ENCODE measurements around the gene ZNF556.

Gene ZNF556

DNA sequence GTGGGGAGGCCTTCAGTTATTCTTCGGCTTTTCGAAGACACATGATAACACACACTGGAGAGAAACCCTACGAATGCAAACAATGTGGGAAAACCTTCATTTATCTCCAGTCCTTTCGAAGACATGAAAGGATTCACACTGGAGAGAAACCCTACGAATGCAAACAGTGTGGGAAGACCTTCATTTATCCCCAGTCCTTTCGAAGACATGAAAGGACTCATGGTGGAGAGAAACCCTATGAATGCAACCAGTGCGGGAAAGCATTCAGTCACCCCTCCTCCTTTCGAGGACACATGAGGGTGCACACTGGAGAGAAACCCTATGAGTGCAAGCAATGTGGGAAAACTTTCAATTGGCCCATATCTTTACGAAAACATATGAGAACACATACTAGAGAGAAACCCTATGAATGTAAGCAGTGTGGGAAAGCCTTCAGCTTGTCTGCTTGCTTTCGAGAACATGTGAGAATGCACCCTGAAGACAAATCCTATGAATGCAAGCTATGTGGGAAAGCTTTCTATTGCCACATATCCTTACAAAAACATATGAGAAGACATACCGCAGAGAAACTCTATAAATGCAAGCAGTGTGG lies 14.0 kb upstream of the ZNF556 start:
- TF ChIP-seq, protein P1, sequence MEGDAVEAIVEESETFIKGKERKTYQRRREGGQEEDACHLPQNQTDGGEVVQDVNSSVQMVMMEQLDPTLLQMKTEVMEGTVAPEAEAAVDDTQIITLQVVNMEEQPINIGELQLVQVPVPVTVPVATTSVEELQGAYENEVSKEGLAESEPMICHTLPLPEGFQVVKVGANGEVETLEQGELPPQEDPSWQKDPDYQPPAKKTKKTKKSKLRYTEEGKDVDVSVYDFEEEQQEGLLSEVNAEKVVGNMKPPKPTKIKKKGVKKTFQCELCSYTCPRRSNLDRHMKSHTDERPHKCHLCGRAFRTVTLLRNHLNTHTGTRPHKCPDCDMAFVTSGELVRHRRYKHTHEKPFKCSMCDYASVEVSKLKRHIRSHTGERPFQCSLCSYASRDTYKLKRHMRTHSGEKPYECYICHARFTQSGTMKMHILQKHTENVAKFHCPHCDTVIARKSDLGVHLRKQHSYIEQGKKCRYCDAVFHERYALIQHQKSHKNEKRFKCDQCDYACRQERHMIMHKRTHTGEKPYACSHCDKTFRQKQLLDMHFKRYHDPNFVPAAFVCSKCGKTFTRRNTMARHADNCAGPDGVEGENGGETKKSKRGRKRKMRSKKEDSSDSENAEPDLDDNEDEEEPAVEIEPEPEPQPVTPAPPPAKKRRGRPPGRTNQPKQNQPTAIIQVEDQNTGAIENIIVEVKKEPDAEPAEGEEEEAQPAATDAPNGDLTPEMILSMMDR (IDR thresholded peaks at IDR 0.05; ENCODE audit: low read depth, low read length) = no peak
- H3K4me3 ChIP-seq (ENCODE audit: low read depth, low read length) = no peak overlapping the region
- in situ Hi-C loops (cut with HindIII; ENCODE audit: low sequenced_read_pairs) = no loop called here
- no peak for DNase-seq (ENCODE audit: low read depth, low spot score)

DNA sequence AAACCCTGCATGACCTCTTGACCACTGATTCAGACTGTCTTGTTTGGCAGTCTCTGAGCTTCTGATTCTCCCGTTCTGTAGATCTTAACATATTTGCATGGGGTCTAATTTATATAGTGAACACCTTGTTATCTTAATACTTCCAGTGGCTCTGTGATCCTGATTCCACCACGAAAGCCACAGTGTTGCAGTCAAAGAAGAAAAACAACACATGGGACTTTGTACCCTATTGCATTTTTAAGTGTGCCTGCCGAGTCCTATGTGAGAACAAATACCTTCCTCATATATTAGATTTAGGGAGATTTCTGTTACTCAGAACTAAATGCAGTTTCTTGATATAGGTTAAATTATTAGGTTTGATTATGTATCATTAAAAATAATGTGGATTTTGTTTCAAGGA lies 12.3 kb upstream of the ZNF556 start:
- TF ChIP-seq, protein P1 (IDR thresholded peaks at IDR 0.05; ENCODE audit: low read depth, low read length) = no peak

DNA sequence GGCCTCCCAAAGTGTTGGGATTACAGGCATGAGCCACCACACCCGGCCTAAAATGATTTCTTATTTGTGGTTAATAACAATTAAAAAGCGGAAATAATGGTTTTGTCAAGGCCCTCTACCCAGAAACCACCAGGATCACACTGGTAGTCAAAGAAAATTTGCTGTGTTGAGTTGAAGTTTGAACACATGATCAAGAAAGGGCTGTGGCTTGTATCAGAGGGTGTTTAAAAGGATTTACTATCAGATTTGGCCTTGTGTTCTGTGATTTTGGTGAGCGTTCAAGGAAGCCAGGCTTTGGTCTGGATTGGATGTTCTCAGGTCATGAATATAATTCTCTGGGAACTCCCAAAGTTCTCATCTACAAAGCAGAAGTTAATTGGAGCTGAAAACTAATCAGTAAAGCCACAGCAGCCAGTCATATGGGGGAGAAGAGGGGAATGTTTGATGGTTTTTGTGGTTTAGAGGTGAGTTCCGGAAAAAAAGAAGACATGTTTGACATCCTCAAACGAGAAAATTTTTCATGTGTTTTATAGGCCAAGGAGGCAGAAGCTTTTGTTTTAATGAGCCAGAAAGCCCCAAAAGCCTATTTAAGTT lies 10.6 kb upstream of the ZNF556 start:
- in situ Hi-C loops (cut with HindIII; ENCODE audit: low sequenced_read_pairs) = no loop called here
- no peak for DNase-seq (ENCODE audit: low read depth, low spot score)
- H3K4me3 ChIP-seq (ENCODE audit: low read depth, low read length) = no peak overlapping the region
- TF ChIP-seq, protein P1 (IDR thresholded peaks at IDR 0.05; ENCODE audit: low read depth, low read length) = no peak

More for the DNA sequence above, 12.3 kb upstream of the ZNF556 start:
- no peak for DNase-seq (ENCODE audit: low read depth, low spot score)
- no peak overlapping the region for H3K4me3 ChIP-seq (ENCODE audit: low read depth, low read length)
- in situ Hi-C loops (cut with HindIII; ENCODE audit: low sequenced_read_pairs) = no loop called here

DNA sequence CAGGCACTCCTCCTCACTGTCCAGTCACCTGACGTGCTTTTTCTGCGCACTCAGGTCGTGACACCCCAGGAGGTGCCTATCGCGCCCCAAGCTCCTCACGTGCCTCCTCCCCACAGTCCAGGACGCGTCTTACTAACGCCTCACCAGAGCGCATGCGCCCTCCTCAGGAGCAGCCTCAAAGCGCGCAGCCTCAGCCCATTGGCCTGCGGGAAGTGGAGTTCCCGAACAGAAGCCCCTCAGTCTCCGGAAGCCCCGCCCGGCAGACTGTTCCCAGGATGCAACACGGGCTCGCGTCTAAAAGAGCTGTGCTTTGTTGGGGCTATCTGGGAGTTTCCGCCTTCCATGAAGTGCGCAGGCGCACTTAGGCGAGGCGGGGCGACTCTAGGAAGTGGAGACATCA lies 8.3 kb upstream of the ZNF556 start:
- no peak for DNase-seq (ENCODE audit: low read depth, low spot score)
- TF ChIP-seq, protein P1 (IDR thresholded peaks at IDR 0.05; ENCODE audit: low read depth, low read length) = no peak
- in situ Hi-C loops (cut with HindIII; ENCODE audit: low sequenced_read_pairs) = no loop called here
- no peak overlapping the region for H3K4me3 ChIP-seq (ENCODE audit: low read depth, low read length)

DNA sequence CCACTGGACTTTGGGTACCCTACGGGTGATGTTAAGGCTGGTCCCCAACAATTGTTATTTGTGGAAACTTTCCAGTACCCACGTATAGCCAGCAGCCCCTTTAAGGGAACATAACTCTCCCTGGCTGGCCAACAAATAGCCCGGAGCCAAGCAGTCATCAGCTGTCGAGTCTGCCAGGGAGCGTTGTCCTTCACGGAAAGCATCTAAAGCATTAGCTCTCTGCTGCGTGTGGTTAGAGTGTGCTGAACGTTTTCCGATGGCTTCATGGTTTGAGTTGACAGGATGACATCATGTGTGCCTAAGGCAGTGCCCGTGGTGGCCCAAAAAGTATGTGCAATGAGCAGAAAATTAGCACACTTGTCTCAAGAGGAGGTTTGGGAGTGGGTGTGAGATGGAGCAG lies 3.3 kb upstream of the ZNF556 start:
- TF ChIP-seq, protein P1 (IDR thresholded peaks at IDR 0.05; ENCODE audit: low read depth, low read length) = no peak
- H3K4me3 ChIP-seq (ENCODE audit: low read depth, low read length) = no peak overlapping the region
- in situ Hi-C loops (cut with HindIII; ENCODE audit: low sequenced_read_pairs) = no loop called here
- DNase-seq (ENCODE audit: low read depth, low spot score) = no peak

DNA sequence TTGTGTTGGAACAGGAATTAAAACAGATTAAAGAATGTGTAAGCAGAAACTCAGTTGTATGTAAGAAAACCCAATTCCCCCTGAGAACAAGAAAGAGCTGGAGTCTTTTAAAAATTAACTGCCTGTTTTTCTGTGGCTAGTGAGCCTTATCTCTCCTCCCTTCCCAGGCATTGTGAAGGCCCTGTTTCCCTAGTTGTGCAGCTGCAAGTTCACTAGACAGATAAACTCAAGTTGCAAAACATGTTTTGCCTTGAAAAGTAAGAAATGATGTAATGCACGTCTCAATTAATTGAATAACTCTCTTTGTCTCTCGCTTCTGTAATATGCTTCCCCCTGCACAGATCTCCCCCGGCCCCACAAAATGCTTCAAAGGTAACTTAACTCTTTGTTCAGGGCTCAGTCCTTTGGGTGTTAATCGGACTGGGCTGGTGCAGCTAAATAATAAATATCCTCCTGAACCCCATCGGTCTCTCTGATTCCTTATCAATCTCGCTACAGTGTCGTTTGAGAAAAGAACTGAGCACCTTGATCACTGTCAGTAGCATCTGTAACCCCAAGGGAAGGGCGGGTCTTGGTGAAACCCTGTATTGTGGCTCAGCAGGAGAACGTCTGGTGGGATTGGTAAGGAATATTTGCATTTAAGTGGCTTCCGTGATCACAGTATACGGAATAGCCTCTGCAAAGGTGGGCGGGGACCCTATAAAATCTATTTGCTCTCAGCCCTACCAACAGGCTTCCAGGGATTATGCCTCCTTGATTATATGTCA lies 1.6 kb upstream of the ZNF556 start:
- H3K4me3 ChIP-seq (ENCODE audit: low read depth, low read length) = no peak overlapping the region
- TF ChIP-seq, protein P1 (IDR thresholded peaks at IDR 0.05; ENCODE audit: low read depth, low read length) = no peak
- in situ Hi-C loops (cut with HindIII; ENCODE audit: low sequenced_read_pairs) = no loop called here
- no peak for DNase-seq (ENCODE audit: low read depth, low spot score)
